Fibroblast of lung (primary cell): ENCODE data around the gene FAM217A. TPM values are rescaled to one million over a fixed set of nuclear protein-coding genes. Genes with fewer than 3 reads are reported as not detected.
"Not testable (repeated sequence)": the region's sequence is repeated elsewhere in the genome, so short reads cannot be mapped to it uniquely, and the experiment has no call there.

Experiments used
- DNase-seq, 2 donors: peaks; one replicate each; pipeline versions ENCODE4 v3.0.0 to v3.0.0-alpha.2; 2010; ENCODE audit warnings: low read depth in 2 of 2
- H2AFZ ChIP-seq: 2 replicates; pipeline ENCODE4 v1.5.1; 2012; ENCODE audit warnings: low read length, control low read depth, inconsistent platforms
- H3K27ac ChIP-seq: 2 replicates; pipeline ENCODE4 v1.5.1; 2011; ENCODE audit warnings: low read length, control low read depth; ENCODE audit not compliant: insufficient read depth
- H3K27me3 ChIP-seq: 2 replicates; pipeline ENCODE4 v1.5.1; 2011; ENCODE audit warnings: mild to moderate bottlenecking, low read length; ENCODE audit not compliant: control insufficient read depth, insufficient read depth
- H3K36me3 ChIP-seq: 2 replicates; pipeline ENCODE4 v1.5.1; 2011; ENCODE audit warnings: low read length; ENCODE audit not compliant: control insufficient read depth, insufficient read depth
- H3K4me1 ChIP-seq: 2 replicates; pipeline ENCODE4 v1.5.1; 2011; ENCODE audit warnings: low read length; ENCODE audit not compliant: control insufficient read depth, insufficient read depth; ENCODE audit errors: extremely low read depth
- H3K4me2 ChIP-seq: 2 replicates; pipeline ENCODE4 v1.5.1; 2011; ENCODE audit warnings: low read length, control low read depth; ENCODE audit not compliant: insufficient read depth; ENCODE audit errors: extremely low read depth
- H3K4me3 ChIP-seq, 4 experiments: fragments of 200-600 bp in 1 of 4; sonication (generic) in 1 of 4; replicated peaks in 1 of 4; 2 replicates each; pipeline ENCODE4 v1.5.1; 2011 to 2016; ENCODE audit warnings: low read length in 4 of 4, low read depth in 3 of 4, mild to moderate bottlenecking in 3 of 4, control low read depth in 2 of 4, inconsistent platforms in 1 of 4, mixed read lengths in 1 of 4; ENCODE audit not compliant: insufficient read depth in 1 of 4; ENCODE audit errors: control extremely low read depth in 1 of 4
- H3K79me2 ChIP-seq: 2 replicates; pipeline ENCODE4 v1.5.1; 2012; ENCODE audit warnings: mild to moderate bottlenecking, low read length, inconsistent platforms; ENCODE audit not compliant: control insufficient read depth, insufficient read depth
- H3K9ac ChIP-seq: 2 replicates; pipeline ENCODE4 v1.5.1; 2011; ENCODE audit warnings: mild to moderate bottlenecking, low read length, control low read depth; ENCODE audit not compliant: insufficient read depth
- H3K9me3 ChIP-seq: 2 replicates; pipeline ENCODE4 v1.5.1; 2012; ENCODE audit warnings: low read depth, low read length; ENCODE audit not compliant: control insufficient read depth, insufficient read depth
- H4K20me1 ChIP-seq: 2 replicates; pipeline ENCODE4 v1.5.1; 2011; ENCODE audit warnings: low read length; ENCODE audit not compliant: control insufficient read depth, insufficient read depth; ENCODE audit errors: extremely low read depth
- CTCF ChIP-seq, 2 donors: IDR thresholded peaks in 1 of 2; conservative IDR thresholded peaks in 1 of 2; 1 replicate in 1 of 2; 2 replicates in 1 of 2; pipeline ENCODE4 v1.5.1; 2011 to 2012; ENCODE audit warnings: low read length in 2 of 2, control low read depth in 1 of 2, inconsistent platforms in 1 of 2, low read depth in 1 of 2, mild to moderate bottlenecking in 1 of 2
- EZH2 ChIP-seq: IDR thresholded peaks from 2 replicates; pipeline ENCODE4 v1.5.1; 2012; ENCODE audit warnings: low read length, control low read depth, mild to moderate bottlenecking; ENCODE audit errors: missing control alignments
- polyA plus RNA-seq, 2 donors: library from polyadenylated mRNA; depleted of rRNA in 1 of 2; stranded (reverse) in 1 of 2; unstranded in 1 of 2; fragments of >200 nt; gene quantifications; 2 replicates each; pipeline ENCODE4 v1.2.1, GENCODE V29; 2011 to 2012; ENCODE audit warnings: missing spikeins in 1 of 2
- total RNA-seq: library from RNA; depleted of rRNA; stranded (reverse); fragments of >200 nt; gene quantifications from 2 replicates; pipeline ENCODE4 v1.2.1, GENCODE V29; 2014

Gene FAM217A
- total and polyA plus RNA-seq, 2 donors (not counting 1 experiment from before 2014, with no cell fraction given) = not detected

GRCh38 chr6:4093288-4093687, 14.4 kb upstream of the FAM217A start:
- DNase-seq = peak in 1 of 2 donors; percentile 27
- no peak overlapping the region for H3K27ac ChIP-seq
- H3K79me2 ChIP-seq = no peaks in the 10 kb centered on the region
- TF ChIP-seq CTCF (conservative IDR thresholded peaks at IDR 0.05 in 1 of 2, IDR thresholded peaks at IDR 0.05 in 1 of 2; ENCODE audit: low read depth in 1 of 2, low read length in 2 of 2) (no peak), EZH2 (no peak)
- no peaks in the 10 kb centered on the region for H3K9me3 ChIP-seq
- no peaks in the 10 kb centered on the region for H3K4me1 ChIP-seq
- H3K36me3 ChIP-seq = no peaks in the 10 kb centered on the region
- no peak overlapping the region for H3K4me3 ChIP-seq
- no peak overlapping the region for H2AFZ ChIP-seq
- H3K9ac ChIP-seq = no peak overlapping the region
- H3K4me2 ChIP-seq = no peak overlapping the region
- no peaks in the 10 kb centered on the region for H4K20me1 ChIP-seq
- H3K27me3 ChIP-seq = no peaks in the 10 kb centered on the region

GRCh38 chr6:4091941-4092340, 13.0 kb upstream of the FAM217A start:
- no peak for DNase-seq
- H3K4me1 ChIP-seq = no peaks in the 10 kb centered on the region
- no peaks in the 10 kb centered on the region for H3K27me3 ChIP-seq
- H3K9ac ChIP-seq = no peak overlapping the region
- H3K36me3 ChIP-seq = no peaks in the 10 kb centered on the region
- H3K4me3 ChIP-seq = no peak overlapping the region
- H3K9me3 ChIP-seq = no peaks in the 10 kb centered on the region
- H3K79me2 ChIP-seq = no peaks in the 10 kb centered on the region
- H3K27ac ChIP-seq = no peak overlapping the region
- no peak overlapping the region for H2AFZ ChIP-seq
- no peaks in the 10 kb centered on the region for H4K20me1 ChIP-seq
- no peak overlapping the region for H3K4me2 ChIP-seq
- no peak for TF ChIP-seq EZH2
- no peak for TF ChIP-seq CTCF (conservative IDR thresholded peaks at IDR 0.05 in 1 of 2, IDR thresholded peaks at IDR 0.05 in 1 of 2; ENCODE audit: low read depth in 1 of 2, low read length in 2 of 2)

- H3K4me1 ChIP-seq, H3K9ac ChIP-seq, H3K36me3 ChIP-seq, H3K27ac ChIP-seq, H3K27me3 ChIP-seq, H2AFZ ChIP-seq, H3K9me3 ChIP-seq, H3K4me2 ChIP-seq, H3K79me2 ChIP-seq, DNase-seq, H3K4me3 ChIP-seq, H4K20me1 ChIP-seq: not testable (repeated sequence)
These were observed 11.1 kb upstream of the FAM217A start for GRCh38 chr6:4090043-4090442.
